ENCODE data around the gene RNF41. TPM values are rescaled to one million over a fixed set of nuclear protein-coding genes. Genes with fewer than 3 reads are reported as not detected.

Gene RNF41
- polyA plus RNA-seq, 1 of the 3 experiments (the other 2 are of a cell fraction), result 127 TPM

DNA sequence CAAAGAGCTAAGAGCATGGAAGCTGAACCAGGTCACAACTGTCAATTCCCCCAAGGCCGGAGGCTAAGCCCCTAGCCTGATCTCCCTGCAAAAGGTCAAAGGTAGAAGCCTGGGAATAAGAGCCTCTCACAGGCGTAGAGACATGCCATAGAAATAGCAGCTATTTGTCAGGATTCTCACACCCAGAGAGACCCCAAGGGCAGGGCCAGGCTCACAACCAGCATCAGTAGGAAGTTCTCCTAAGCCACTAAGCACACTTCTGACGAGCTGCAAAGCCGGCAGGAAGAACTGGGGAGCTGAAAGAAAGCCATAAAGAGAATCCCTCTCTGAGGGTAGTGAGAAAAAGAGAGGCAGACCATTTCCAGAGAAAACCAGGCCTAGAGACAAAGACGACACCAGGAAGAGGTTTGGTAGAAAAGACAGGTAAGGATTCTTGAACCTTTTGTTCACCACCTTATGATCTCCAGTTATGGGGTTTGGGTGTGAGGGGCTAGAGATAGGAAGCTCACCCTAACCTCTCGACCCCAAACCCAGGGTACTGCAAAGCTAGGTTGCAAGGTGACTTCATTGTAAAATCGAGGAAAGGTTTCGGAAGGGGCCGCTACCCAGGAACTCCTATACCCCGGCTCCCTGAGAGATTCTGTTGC, 33.5 kb downstream of the RNF41 start (continued):
- TF ChIP-seq, protein P1, sequence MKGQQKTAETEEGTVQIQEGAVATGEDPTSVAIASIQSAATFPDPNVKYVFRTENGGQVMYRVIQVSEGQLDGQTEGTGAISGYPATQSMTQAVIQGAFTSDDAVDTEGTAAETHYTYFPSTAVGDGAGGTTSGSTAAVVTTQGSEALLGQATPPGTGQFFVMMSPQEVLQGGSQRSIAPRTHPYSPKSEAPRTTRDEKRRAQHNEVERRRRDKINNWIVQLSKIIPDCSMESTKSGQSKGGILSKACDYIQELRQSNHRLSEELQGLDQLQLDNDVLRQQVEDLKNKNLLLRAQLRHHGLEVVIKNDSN (IDR thresholded peaks at IDR 0.05; ENCODE audit: borderline replicate concordance, low read depth), result no peak
- TF ChIP-seq POLR2AphosphoS5 (IDR thresholded peaks at IDR 0.05; ENCODE audit: low read depth, low read length) (no peak), TCF12 (IDR thresholded peaks at IDR 0.05) (no peak)

DNA sequence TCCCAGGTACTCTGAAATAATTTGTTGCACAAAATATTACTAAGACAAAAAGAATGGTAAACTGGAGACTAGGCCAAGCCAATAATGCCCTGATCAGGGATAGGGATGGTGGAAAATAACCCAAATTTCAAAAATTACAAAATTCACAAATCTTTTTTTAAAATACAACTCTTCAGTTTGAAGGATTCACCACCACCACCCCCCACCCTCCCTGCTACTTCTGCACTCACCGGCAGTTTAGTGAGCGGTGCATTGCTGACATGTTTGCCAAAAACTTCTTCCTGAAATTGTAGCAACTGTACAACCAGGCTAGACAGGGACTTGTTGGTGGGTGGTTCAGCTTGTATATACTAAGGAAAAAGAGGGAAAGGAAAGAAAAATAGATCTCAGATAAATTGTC, 34.8 kb downstream of the RNF41 start:
- H3K9ac ChIP-seq, result no peak overlapping the region
- peaks cover 8% of the 10 kb centered on the region for H4K20me1 ChIP-seq (ENCODE audit: insufficient read depth)
- ChIA-PET CTCF (interaction anchor here (1.0 to 13.8 kb wide), 6 partner anchors 8 to 64 kb away, joined by 3 to 272 read pairs (median 50); partner anchors contain the start of genes ESYT1, MYL6B, RNF41 and RPL41), POLR2A (no interaction called here)
- peaks cover 60% of the 10 kb centered on the region for H3K79me2 ChIP-seq (ENCODE audit: insufficient read depth)
- no peak overlapping the region for H2AFZ ChIP-seq (ENCODE audit: low read depth)
- H3K27ac ChIP-seq (ENCODE audit: low read depth in 2 of 2, low read length in 1 of 2), result no peak overlapping the region
- TF ChIP-seq MEF2A (IDR thresholded peaks at IDR 0.05; ENCODE audit: borderline replicate concordance, low read depth) (no peak), RFX5 (IDR thresholded peaks at IDR 0.05; ENCODE audit: low read length) (no peak), SIN3A (IDR thresholded peaks at IDR 0.05; ENCODE audit: borderline replicate concordance, low read depth, low read length) (no peak), RXRA (IDR thresholded peaks at IDR 0.05; ENCODE audit: borderline replicate concordance, low read depth) (no peak), TEAD4 (IDR thresholded peaks at IDR 0.05; ENCODE audit: borderline replicate concordance, insufficient read depth) (no peak), TAF1 (IDR thresholded peaks at IDR 0.05; ENCODE audit: borderline replicate concordance, low read depth, low read length) (no peak), SMC3 (IDR thresholded peaks at IDR 0.05; ENCODE audit: low read depth, low read length) (no peak), YY1 (IDR thresholded peaks at IDR 0.05; ENCODE audit: low read depth) (no peak), RAD21 (IDR thresholded peaks at IDR 0.05; ENCODE audit: low read length) (no peak), POLR2AphosphoS5 (IDR thresholded peaks at IDR 0.05; ENCODE audit: low read depth, low read length) (no peak), NRF1 (IDR thresholded peaks at IDR 0.05; ENCODE audit: low read depth, low read length) (no peak), MXI1 (IDR thresholded peaks at IDR 0.05; ENCODE audit: low read depth, low read length) (no peak), EP300 (IDR thresholded peaks at IDR 0.05; ENCODE audit: borderline replicate concordance in 1 of 2, low read depth in 1 of 2, low read length in 1 of 2) (no peak)
- TF ChIP-seq, protein P2, sequence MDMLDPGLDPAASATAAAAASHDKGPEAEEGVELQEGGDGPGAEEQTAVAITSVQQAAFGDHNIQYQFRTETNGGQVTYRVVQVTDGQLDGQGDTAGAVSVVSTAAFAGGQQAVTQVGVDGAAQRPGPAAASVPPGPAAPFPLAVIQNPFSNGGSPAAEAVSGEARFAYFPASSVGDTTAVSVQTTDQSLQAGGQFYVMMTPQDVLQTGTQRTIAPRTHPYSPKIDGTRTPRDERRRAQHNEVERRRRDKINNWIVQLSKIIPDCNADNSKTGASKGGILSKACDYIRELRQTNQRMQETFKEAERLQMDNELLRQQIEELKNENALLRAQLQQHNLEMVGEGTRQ (IDR thresholded peaks at IDR 0.05; ENCODE audit: borderline replicate concordance, low read depth, low read length), result no peak
- TF ChIP-seq, protein P3, sequence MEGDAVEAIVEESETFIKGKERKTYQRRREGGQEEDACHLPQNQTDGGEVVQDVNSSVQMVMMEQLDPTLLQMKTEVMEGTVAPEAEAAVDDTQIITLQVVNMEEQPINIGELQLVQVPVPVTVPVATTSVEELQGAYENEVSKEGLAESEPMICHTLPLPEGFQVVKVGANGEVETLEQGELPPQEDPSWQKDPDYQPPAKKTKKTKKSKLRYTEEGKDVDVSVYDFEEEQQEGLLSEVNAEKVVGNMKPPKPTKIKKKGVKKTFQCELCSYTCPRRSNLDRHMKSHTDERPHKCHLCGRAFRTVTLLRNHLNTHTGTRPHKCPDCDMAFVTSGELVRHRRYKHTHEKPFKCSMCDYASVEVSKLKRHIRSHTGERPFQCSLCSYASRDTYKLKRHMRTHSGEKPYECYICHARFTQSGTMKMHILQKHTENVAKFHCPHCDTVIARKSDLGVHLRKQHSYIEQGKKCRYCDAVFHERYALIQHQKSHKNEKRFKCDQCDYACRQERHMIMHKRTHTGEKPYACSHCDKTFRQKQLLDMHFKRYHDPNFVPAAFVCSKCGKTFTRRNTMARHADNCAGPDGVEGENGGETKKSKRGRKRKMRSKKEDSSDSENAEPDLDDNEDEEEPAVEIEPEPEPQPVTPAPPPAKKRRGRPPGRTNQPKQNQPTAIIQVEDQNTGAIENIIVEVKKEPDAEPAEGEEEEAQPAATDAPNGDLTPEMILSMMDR (IDR thresholded peaks at IDR 0.05), result no peak
- TF ChIP-seq, protein P4, sequence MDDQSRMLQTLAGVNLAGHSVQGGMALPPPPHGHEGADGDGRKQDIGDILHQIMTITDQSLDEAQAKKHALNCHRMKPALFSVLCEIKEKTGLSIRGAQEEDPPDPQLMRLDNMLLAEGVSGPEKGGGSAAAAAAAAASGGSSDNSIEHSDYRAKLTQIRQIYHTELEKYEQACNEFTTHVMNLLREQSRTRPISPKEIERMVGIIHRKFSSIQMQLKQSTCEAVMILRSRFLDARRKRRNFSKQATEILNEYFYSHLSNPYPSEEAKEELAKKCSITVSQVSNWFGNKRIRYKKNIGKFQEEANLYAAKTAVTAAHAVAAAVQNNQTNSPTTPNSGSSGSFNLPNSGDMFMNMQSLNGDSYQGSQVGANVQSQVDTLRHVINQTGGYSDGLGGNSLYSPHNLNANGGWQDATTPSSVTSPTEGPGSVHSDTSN (IDR thresholded peaks at IDR 0.05), result no peak
- TF ChIP-seq, protein P1 (IDR thresholded peaks at IDR 0.05; ENCODE audit: borderline replicate concordance, low read depth), result no peak
- TF ChIP-seq, protein P5, sequence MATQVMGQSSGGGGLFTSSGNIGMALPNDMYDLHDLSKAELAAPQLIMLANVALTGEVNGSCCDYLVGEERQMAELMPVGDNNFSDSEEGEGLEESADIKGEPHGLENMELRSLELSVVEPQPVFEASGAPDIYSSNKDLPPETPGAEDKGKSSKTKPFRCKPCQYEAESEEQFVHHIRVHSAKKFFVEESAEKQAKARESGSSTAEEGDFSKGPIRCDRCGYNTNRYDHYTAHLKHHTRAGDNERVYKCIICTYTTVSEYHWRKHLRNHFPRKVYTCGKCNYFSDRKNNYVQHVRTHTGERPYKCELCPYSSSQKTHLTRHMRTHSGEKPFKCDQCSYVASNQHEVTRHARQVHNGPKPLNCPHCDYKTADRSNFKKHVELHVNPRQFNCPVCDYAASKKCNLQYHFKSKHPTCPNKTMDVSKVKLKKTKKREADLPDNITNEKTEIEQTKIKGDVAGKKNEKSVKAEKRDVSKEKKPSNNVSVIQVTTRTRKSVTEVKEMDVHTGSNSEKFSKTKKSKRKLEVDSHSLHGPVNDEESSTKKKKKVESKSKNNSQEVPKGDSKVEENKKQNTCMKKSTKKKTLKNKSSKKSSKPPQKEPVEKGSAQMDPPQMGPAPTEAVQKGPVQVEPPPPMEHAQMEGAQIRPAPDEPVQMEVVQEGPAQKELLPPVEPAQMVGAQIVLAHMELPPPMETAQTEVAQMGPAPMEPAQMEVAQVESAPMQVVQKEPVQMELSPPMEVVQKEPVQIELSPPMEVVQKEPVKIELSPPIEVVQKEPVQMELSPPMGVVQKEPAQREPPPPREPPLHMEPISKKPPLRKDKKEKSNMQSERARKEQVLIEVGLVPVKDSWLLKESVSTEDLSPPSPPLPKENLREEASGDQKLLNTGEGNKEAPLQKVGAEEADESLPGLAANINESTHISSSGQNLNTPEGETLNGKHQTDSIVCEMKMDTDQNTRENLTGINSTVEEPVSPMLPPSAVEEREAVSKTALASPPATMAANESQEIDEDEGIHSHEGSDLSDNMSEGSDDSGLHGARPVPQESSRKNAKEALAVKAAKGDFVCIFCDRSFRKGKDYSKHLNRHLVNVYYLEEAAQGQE (IDR thresholded peaks at IDR 0.05; ENCODE audit: low read depth, low read length), result no peak
- no peaks in the 10 kb centered on the region for H3K9me3 ChIP-seq
- WGBS (ENCODE audit: low lambda C conversion rate), result 98% methylated on average over 2 of the region's 2 CpGs
- no peak for DNase-seq
- H3K4me3 ChIP-seq (ENCODE audit: low read depth in 2 of 2, low read length in 1 of 2), result no peak overlapping the region; a peak in 1 of 4 replicates
- H3K9me2 ChIP-seq, result no peaks in the 10 kb centered on the region
- peaks cover 28 to 48% of the 10 kb centered on the region in 2 experiments for H3K36me3 ChIP-seq (replicated peaks in 1 of 2; ENCODE audit: control insufficient read depth in 1 of 2, insufficient read depth in 2 of 2, low read length in 1 of 2)
- peaks cover 9% of the 10 kb centered on the region for H3F3A ChIP-seq (replicated peaks; ENCODE audit: insufficient read depth)
- H3K4me1 ChIP-seq (ENCODE audit: control insufficient read depth in 1 of 2, insufficient read depth in 2 of 2, low read depth in 1 of 2, low read length in 1 of 2), result peaks cover 8 to 13% of the 10 kb centered on the region in 2 experiments; a peak in 2 of 4 replicates
- no peaks in the 10 kb centered on the region for H3K27me3 ChIP-seq (ENCODE audit: insufficient read depth)
- H3K4me2 ChIP-seq, result peak overlapping the region; percentile 85
